ENCODE results near the gene PRKCA. TPM values are rescaled to one million over a fixed set of nuclear protein-coding genes. Genes with fewer than 3 reads are reported as not detected.

The PRKCA gene
- total and polyA plus RNA-seq, 2 of the 13 experiments (the other 11 are each of a cell fraction or from before 2014, with no cell fraction given), result 18.5 to 21.5 TPM

- TF ChIP-seq, protein P1, sequence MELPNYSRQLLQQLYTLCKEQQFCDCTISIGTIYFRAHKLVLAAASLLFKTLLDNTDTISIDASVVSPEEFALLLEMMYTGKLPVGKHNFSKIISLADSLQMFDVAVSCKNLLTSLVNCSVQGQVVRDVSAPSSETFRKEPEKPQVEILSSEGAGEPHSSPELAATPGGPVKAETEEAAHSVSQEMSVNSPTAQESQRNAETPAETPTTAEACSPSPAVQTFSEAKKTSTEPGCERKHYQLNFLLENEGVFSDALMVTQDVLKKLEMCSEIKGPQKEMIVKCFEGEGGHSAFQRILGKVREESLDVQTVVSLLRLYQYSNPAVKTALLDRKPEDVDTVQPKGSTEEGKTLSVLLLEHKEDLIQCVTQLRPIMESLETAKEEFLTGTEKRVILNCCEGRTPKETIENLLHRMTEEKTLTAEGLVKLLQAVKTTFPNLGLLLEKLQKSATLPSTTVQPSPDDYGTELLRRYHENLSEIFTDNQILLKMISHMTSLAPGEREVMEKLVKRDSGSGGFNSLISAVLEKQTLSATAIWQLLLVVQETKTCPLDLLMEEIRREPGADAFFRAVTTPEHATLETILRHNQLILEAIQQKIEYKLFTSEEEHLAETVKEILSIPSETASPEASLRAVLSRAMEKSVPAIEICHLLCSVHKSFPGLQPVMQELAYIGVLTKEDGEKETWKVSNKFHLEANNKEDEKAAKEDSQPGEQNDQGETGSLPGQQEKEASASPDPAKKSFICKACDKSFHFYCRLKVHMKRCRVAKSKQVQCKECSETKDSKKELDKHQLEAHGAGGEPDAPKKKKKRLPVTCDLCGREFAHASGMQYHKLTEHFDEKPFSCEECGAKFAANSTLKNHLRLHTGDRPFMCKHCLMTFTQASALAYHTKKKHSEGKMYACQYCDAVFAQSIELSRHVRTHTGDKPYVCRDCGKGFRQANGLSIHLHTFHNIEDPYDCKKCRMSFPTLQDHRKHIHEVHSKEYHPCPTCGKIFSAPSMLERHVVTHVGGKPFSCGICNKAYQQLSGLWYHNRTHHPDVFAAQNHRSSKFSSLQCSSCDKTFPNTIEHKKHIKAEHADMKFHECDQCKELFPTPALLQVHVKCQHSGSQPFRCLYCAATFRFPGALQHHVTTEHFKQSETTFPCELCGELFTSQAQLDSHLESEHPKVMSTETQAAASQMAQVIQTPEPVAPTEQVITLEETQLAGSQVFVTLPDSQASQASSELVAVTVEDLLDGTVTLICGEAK (IDR thresholded peaks at IDR 0.05), result no peak
- TF ChIP-seq, protein P1 (CRISPR knock-in tag; IDR thresholded peaks at IDR 0.05), result no peak
- TF ChIP-seq, protein P2, sequence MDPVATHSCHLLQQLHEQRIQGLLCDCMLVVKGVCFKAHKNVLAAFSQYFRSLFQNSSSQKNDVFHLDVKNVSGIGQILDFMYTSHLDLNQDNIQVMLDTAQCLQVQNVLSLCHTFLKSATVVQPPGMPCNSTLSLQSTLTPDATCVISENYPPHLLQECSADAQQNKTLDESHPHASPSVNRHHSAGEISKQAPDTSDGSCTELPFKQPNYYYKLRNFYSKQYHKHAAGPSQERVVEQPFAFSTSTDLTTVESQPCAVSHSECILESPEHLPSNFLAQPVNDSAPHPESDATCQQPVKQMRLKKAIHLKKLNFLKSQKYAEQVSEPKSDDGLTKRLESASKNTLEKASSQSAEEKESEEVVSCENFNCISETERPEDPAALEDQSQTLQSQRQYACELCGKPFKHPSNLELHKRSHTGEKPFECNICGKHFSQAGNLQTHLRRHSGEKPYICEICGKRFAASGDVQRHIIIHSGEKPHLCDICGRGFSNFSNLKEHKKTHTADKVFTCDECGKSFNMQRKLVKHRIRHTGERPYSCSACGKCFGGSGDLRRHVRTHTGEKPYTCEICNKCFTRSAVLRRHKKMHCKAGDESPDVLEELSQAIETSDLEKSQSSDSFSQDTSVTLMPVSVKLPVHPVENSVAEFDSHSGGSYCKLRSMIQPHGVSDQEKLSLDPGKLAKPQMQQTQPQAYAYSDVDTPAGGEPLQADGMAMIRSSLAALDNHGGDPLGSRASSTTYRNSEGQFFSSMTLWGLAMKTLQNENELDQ (CRISPR knock-in tag; IDR thresholded peaks at IDR 0.05; ENCODE audit: borderline replicate concordance), result no peak
- TF ChIP-seq ZNF564 (CRISPR knock-in tag; IDR thresholded peaks at IDR 0.05) (0 out of 2 replicates have a peak, but pooled peaks have one; percentile 79), ZNF331 (CRISPR knock-in tag; IDR thresholded peaks at IDR 0.05) (no peak; the same call in 1 of the 2 replicates), ZNF777 (CRISPR knock-in tag; IDR thresholded peaks at IDR 0.05) (no peak), ZMYM4 (CRISPR knock-in tag; IDR thresholded peaks at IDR 0.05) (no peak), ZNF367 (CRISPR knock-in tag; IDR thresholded peaks at IDR 0.05; ENCODE audit: borderline replicate concordance) (no peak), PAWR (CRISPR knock-in tag; IDR thresholded peaks at IDR 0.05; ENCODE audit: borderline replicate concordance) (no peak), HNRNPUL1 (IDR thresholded peaks at IDR 0.05; ENCODE audit: low read depth, low read length) (no peak), ZNF672 (CRISPR knock-in tag; IDR thresholded peaks at IDR 0.05) (no peak), SRY (CRISPR knock-in tag; IDR thresholded peaks at IDR 0.05) (no peak), XBP1 (CRISPR knock-in tag; IDR thresholded peaks at IDR 0.05) (no peak), SAFB2 (CRISPR knock-in tag; IDR thresholded peaks at IDR 0.05; ENCODE audit: borderline replicate concordance, low read depth) (no peak), FOXP4 (CRISPR knock-in tag; IDR thresholded peaks at IDR 0.05) (no peak)
- TF ChIP-seq, protein P3, sequence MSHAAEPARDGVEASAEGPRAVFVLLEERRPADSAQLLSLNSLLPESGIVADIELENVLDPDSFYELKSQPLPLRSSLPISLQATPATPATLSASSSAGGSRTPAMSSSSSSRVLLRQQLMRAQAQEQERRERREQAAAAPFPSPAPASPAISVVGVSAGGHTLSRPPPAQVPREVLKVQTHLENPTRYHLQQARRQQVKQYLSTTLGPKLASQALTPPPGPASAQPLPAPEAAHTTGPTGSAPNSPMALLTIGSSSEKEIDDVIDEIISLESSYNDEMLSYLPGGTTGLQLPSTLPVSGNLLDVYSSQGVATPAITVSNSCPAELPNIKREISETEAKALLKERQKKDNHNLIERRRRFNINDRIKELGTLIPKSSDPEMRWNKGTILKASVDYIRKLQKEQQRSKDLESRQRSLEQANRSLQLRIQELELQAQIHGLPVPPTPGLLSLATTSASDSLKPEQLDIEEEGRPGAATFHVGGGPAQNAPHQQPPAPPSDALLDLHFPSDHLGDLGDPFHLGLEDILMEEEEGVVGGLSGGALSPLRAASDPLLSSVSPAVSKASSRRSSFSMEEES (CRISPR knock-in tag; IDR thresholded peaks at IDR 0.05), result no peak
Observed at GRCh38 chr17:66417300-66417719, 114.9 kb downstream of the PRKCA start (continued).

Data from HepG2 (cell line).